OCI-LY1 (cell line): ENCODE measurements around the gene MAP3K3.

Experiments
- H2AFZ ChIP-seq: fragments of 200-600 bp; sonication (generic), shearing (Covaris generic); 2 replicates; pipeline ENCODE4 v1.6.0; 2014; ENCODE audit warnings: antibody characterized with exemption, mild to moderate bottlenecking, low read length
- H3F3A ChIP-seq: fragments of 200-600 bp; sonication (generic), shearing (Covaris generic); 2 replicates; pipeline ENCODE4 v1.6.0; 2014; ENCODE audit warnings: mild to moderate bottlenecking, antibody characterized with exemption, low read length, moderate library complexity; ENCODE audit not compliant: insufficient read depth
- H3K27ac ChIP-seq: fragments of 200-600 bp; sonication (generic); 2 replicates; pipeline ENCODE4 v1.5.1; 2014; ENCODE audit warnings: low read length, mixed run types, mild to moderate bottlenecking, low read depth; ENCODE audit not compliant: poor library complexity, severe bottlenecking
- H3K27me3 ChIP-seq: fragments of 200-600 bp; sonication (generic); 2 replicates; pipeline ENCODE4 v1.6.0; 2014; ENCODE audit warnings: antibody characterized with exemption, mild to moderate bottlenecking, low read length, moderate library complexity; ENCODE audit not compliant: insufficient read depth
- H3K36me3 ChIP-seq: fragments of 200-600 bp; sonication (generic); 2 replicates; pipeline ENCODE4 v1.6.1; 2014; ENCODE audit warnings: mild to moderate bottlenecking, antibody characterized with exemption, low read length, moderate library complexity, mixed read lengths; ENCODE audit not compliant: insufficient read depth
- H3K4me1 ChIP-seq: fragments of 200-600 bp; sonication (generic); 2 replicates; pipeline ENCODE4 v1.5.1; 2014; ENCODE audit warnings: mild to moderate bottlenecking, low read length, moderate library complexity; ENCODE audit not compliant: insufficient read depth, severe bottlenecking
- H3K4me2 ChIP-seq: fragments of 200-600 bp; sonication (generic), shearing (Covaris generic); 2 replicates; pipeline ENCODE4 v1.6.1; 2014; ENCODE audit warnings: low read length
- H3K4me3 ChIP-seq: fragments of 200-600 bp; sonication (generic); 2 replicates; pipeline ENCODE4 v1.5.1; 2014; ENCODE audit warnings: low read length, low read depth, mild to moderate bottlenecking, mixed read lengths; ENCODE audit not compliant: poor library complexity, severe bottlenecking
- H3K79me2 ChIP-seq: fragments of 200-600 bp; shearing (Covaris generic); 2 replicates; pipeline ENCODE4 v1.6.1; 2016; ENCODE audit warnings: mixed run types, low read length, mixed read lengths; ENCODE audit not compliant: insufficient read depth
- H3K9ac ChIP-seq: fragments of 200-600 bp; sonication (generic), shearing (Covaris generic); 2 replicates; pipeline ENCODE4 v1.6.1; 2014; ENCODE audit warnings: mild to moderate bottlenecking, low read length, mixed read lengths
- H3K9me2 ChIP-seq: fragments of 200-600 bp; sonication (generic), shearing (Covaris generic); 2 replicates; pipeline ENCODE4 v1.6.1; 2014; ENCODE audit warnings: low read depth, mild to moderate bottlenecking, low read length, mixed read lengths
- H3K9me3 ChIP-seq: fragments of 200-600 bp; shearing (Covaris generic); 2 replicates; pipeline ENCODE4 v1.6.1; 2014; ENCODE audit warnings: low read length, mixed read lengths
- H4K20me1 ChIP-seq: fragments of 200-600 bp; sonication (generic), shearing (Covaris generic); 2 replicates; pipeline ENCODE4 v1.6.0; 2016; ENCODE audit warnings: mild to moderate bottlenecking, low read length; ENCODE audit not compliant: insufficient read depth
- CTCF ChIP-seq: fragments of 200-600 bp; sonication (generic), shearing (Covaris generic); IDR thresholded peaks from 2 replicates; pipeline ENCODE4 v1.5.1; 2017; ENCODE audit warnings: mild to moderate bottlenecking, antibody characterized with exemption, low read length, moderate library complexity, mixed read lengths
- EZH2 ChIP-seq: fragments of 200-600 bp; sonication (generic), shearing (Covaris generic); IDR thresholded peaks from 2 replicates; pipeline ENCODE4 v1.8.0; 2017; ENCODE audit warnings: borderline replicate concordance, mixed run types, mild to moderate bottlenecking, antibody characterized with exemption, low read length, moderate library complexity, mixed read lengths

Gene MAP3K3

GRCh38 chr17:63699638-63700527 lies 77.7 kb downstream of the MAP3K3 start, which contains the start of gene LIMD2:
Gene LIMD2, minus strand, starts transcription at chr17:63700125. Its CDS starts 827 bp downstream, at chr17:63699298.
- no peaks in the 10 kb centered on the region for H4K20me1 ChIP-seq
- peaks cover 58% of the 10 kb centered on the region for H3K36me3 ChIP-seq
- no peaks in the 10 kb centered on the region for H3F3A ChIP-seq
- no peaks in the 10 kb centered on the region for H3K27me3 ChIP-seq
- H2AFZ ChIP-seq = no peak within 1 kb of the TSS
- H3K4me3 ChIP-seq = peak within 1 kb of the TSS; percentile 93
- peak within 1 kb of the TSS; percentile 92 for H3K4me2 ChIP-seq
- TF ChIP-seq EZH2 (no peak), CTCF (no peak)
- H3K79me2 ChIP-seq = no peaks in the 10 kb centered on the region
- no peaks in the 10 kb centered on the region for H3K9me3 ChIP-seq
- H3K27ac ChIP-seq = peak within 1 kb of the TSS; percentile 98
- no peaks in the 10 kb centered on the region for H3K9me2 ChIP-seq
- H3K4me1 ChIP-seq = peaks cover 77% of the 10 kb centered on the region
- peak within 1 kb of the TSS; percentile 98 for H3K9ac ChIP-seq

GRCh38 chr17:63700528-63701455 lies 78.6 kb downstream of the MAP3K3 start:
- H3K4me1 ChIP-seq = peaks cover 77% of the 10 kb centered on the region
- peaks cover 61% of the 10 kb centered on the region for H3K36me3 ChIP-seq
- peak overlapping the region; percentile 64 for H3K4me2 ChIP-seq
- H3K27me3 ChIP-seq = no peaks in the 10 kb centered on the region
- no peaks in the 10 kb centered on the region for H3K9me3 ChIP-seq
- H3K9me2 ChIP-seq = no peaks in the 10 kb centered on the region
- H3K27ac ChIP-seq = peak overlapping the region; percentile 94
- no peaks in the 10 kb centered on the region for H4K20me1 ChIP-seq
- no peak overlapping the region for H2AFZ ChIP-seq
- TF ChIP-seq CTCF (peak; percentile 19; the same call in 1 of the 2 replicates), EZH2 (no peak)
- H3K9ac ChIP-seq = peak overlapping the region; percentile 80
- no peaks in the 10 kb centered on the region for H3F3A ChIP-seq
- no peaks in the 10 kb centered on the region for H3K79me2 ChIP-seq
- H3K4me3 ChIP-seq = peak overlapping the region; percentile 93

GRCh38 chr17:63701456-63701820 lies 79.2 kb downstream of the MAP3K3 start:
- H3K9ac ChIP-seq = peak overlapping the region; percentile 80
- H3F3A ChIP-seq = no peaks in the 10 kb centered on the region
- H3K27ac ChIP-seq = peak overlapping the region; percentile 94
- no peaks in the 10 kb centered on the region for H3K9me3 ChIP-seq
- TF ChIP-seq CTCF (no peak), EZH2 (no peak)
- H4K20me1 ChIP-seq = no peaks in the 10 kb centered on the region
- no peaks in the 10 kb centered on the region for H3K9me2 ChIP-seq
- H3K79me2 ChIP-seq = no peaks in the 10 kb centered on the region
- H3K27me3 ChIP-seq = no peaks in the 10 kb centered on the region
- peak overlapping the region; percentile 64 for H3K4me2 ChIP-seq
- H3K36me3 ChIP-seq = peaks cover 60% of the 10 kb centered on the region
- peaks cover 77% of the 10 kb centered on the region for H3K4me1 ChIP-seq
- H2AFZ ChIP-seq = no peak overlapping the region
- H3K4me3 ChIP-seq = peak overlapping the region; percentile 54
